B cell (primary cell): ENCODE results near the gene ARHGAP15. TPM values are rescaled to one million over a fixed set of nuclear protein-coding genes. Genes with fewer than 3 reads are reported as not detected.

Source experiments
- ATAC-seq: fragments of 200-7000 bp; cut with Tn5 transposase; one replicate; pipeline ENCODE4 v1.10.0; 2021; ENCODE audit warnings: low read depth, mild to moderate bottlenecking, moderate number of reproducible peaks, moderate library complexity
- CTCF ChIA-PET: fragments of 350-600 bp; sonication (Branson Sonifier 250); formaldehyde crosslinking; loops from one replicate; lab custom pipeline; 2021; ENCODE audit warnings: antibody characterized with exemption, inconsistent platforms; lab: Charles Lee
- POLR2A ChIA-PET: fragments of 350-600 bp; sonication (Branson Sonifier 250); formaldehyde crosslinking; loops from one replicate; lab custom pipeline; 2021; ENCODE audit warnings: antibody characterized with exemption; lab: Charles Lee
- DNase-seq: peaks from one replicate; pipeline ENCODE4 v3.0.0; 2013
- H2AFZ ChIP-seq: 2 replicates; pipeline ENCODE4 v1.6.1; 2012; ENCODE audit warnings: mild to moderate bottlenecking, low read depth, low read length; ENCODE audit not compliant: insufficient read depth, poor library complexity, severe bottlenecking
- H3K27ac ChIP-seq, 2 donors: 1 replicate in 1 of 2; 2 replicates in 1 of 2; pipeline ENCODE4 v1.5.1; 2012 to 2013; ENCODE audit warnings: low read length in 2 of 2, mild to moderate bottlenecking in 2 of 2, moderate library complexity in 1 of 2
- H3K27me3 ChIP-seq, 4 experiments: fragments of 200-600 bp in 1 of 4; sonication (generic) in 1 of 4; replicated peaks in 1 of 4; 1 replicate in 2 of 4; 2 replicates in 2 of 4; pipeline versions ENCODE4 v1.6.1 to v1.7.0; 2013 to 2016; ENCODE audit warnings: low read length in 3 of 4, mild to moderate bottlenecking in 2 of 4, mixed read lengths in 1 of 4, moderate library complexity in 1 of 4; ENCODE audit not compliant: insufficient read depth in 4 of 4, control insufficient read depth in 3 of 4; ENCODE audit errors: control extremely low read depth in 1 of 4
- H3K36me3 ChIP-seq, 2 experiments: replicated peaks in 1 of 2; 1 replicate in 1 of 2; 2 replicates in 1 of 2; pipeline versions ENCODE4 v1.6.1 to v1.7.1; 2013; ENCODE audit warnings: low read length in 1 of 2; ENCODE audit not compliant: insufficient read depth in 2 of 2, control insufficient read depth in 1 of 2; ENCODE audit errors: control extremely low read depth in 1 of 2, extremely low read depth in 1 of 2
- H3K4me1 ChIP-seq, 2 donors: fragments of 200-600 bp in 1 of 2; sonication (generic) in 1 of 2; 1 replicate in 1 of 2; 2 replicates in 1 of 2; pipeline versions ENCODE4 v1.5.1 to v1.6.1; 2013 to 2017; ENCODE audit warnings: low read length in 2 of 2; ENCODE audit not compliant: control insufficient read depth in 2 of 2, insufficient read depth in 2 of 2
- H3K4me2 ChIP-seq: replicated peaks from 2 replicates; pipeline ENCODE3; 2012; ENCODE audit warnings: mild to moderate bottlenecking, low read depth, low read length; ENCODE audit not compliant: poor library complexity, severe bottlenecking
- H3K4me3 ChIP-seq, 5 experiments: fragments of 200-600 bp in 1 of 5; sonication (generic) in 1 of 5; 1 replicate in 3 of 5; 2 replicates in 2 of 5; pipeline versions ENCODE4 v1.5.1 to v1.7.0; 2011 to 2016; ENCODE audit warnings: low read length in 4 of 5, mild to moderate bottlenecking in 4 of 5, low read depth in 2 of 5, control low read depth in 1 of 5, moderate library complexity in 1 of 5; ENCODE audit not compliant: insufficient read depth in 1 of 5; ENCODE audit errors: control extremely low read depth in 1 of 5, extremely low read depth in 1 of 5
- H3K79me2 ChIP-seq: fragments of 200-600 bp; sonication (generic); one replicate; pipeline ENCODE4 v1.6.0; 2016; ENCODE audit warnings: low read length; ENCODE audit not compliant: control insufficient read depth, insufficient read depth
- H3K9ac ChIP-seq: fragments of 200-600 bp; sonication (generic); 2 replicates; pipeline ENCODE4 v1.6.1; 2017; ENCODE audit warnings: mild to moderate bottlenecking, low read length, moderate library complexity
- H3K9me3 ChIP-seq, 3 donors: one replicate each; pipeline versions ENCODE4 v1.6.1 to v1.7.1; 2013; ENCODE audit warnings: low read length in 2 of 3; ENCODE audit not compliant: control insufficient read depth in 2 of 3, insufficient read depth in 1 of 3; ENCODE audit errors: control extremely low read depth in 1 of 3
- H4K20me1 ChIP-seq: 2 replicates; pipeline ENCODE4 v1.6.0; 2012; ENCODE audit warnings: mild to moderate bottlenecking, low read length; ENCODE audit not compliant: insufficient read depth, control insufficient read depth, poor library complexity, severe bottlenecking
- H3K27ac Mint-ChIP-seq: one replicate; pipeline ENCODE4 v1.8.0; 2021; ENCODE audit warnings: mixed read lengths
- H3K27me3 Mint-ChIP-seq: one replicate; pipeline ENCODE4 v1.8.0; 2021; ENCODE audit warnings: mixed read lengths
- H3K4me1 Mint-ChIP-seq: one replicate; pipeline ENCODE4 v1.8.0; 2021; ENCODE audit warnings: mixed read lengths
- H3K4me3 Mint-ChIP-seq: one replicate; pipeline ENCODE4 v1.8.0; 2021; ENCODE audit warnings: mixed read lengths
- H3K9me3 Mint-ChIP-seq: one replicate; pipeline ENCODE4 v1.8.0; 2022; ENCODE audit warnings: mixed read lengths; ENCODE audit not compliant: insufficient read depth
- EZH2 ChIP-seq: IDR thresholded peaks from 2 replicates; pipeline ENCODE4 v1.6.1; 2012; ENCODE audit warnings: borderline replicate concordance, low read depth, mild to moderate bottlenecking, moderate library complexity, low read length; ENCODE audit not compliant: insufficient read depth, poor library complexity, severe bottlenecking
- WGBS: methylation state at CpG from one replicate; pipeline ENCODE4 v1.1.5; 2013; ENCODE audit warnings: missing lambda C conversion rate; ENCODE audit not compliant: insufficient coverage; 5-methylcytosine and 5-hydroxymethylcytosine counted together
- intact Hi-C: fragments of 100-400 bp; cut with micrococcal nuclease; formaldehyde crosslinking; loops from one replicate; pipeline ENCODE4 v1.10.0; 2022
- polyA plus RNA-seq: library from polyadenylated mRNA; depleted of rRNA; stranded (reverse); fragments of >200 nt; gene quantifications from 2 replicates; pipeline ENCODE4 v1.2.3, GENCODE V29; 2012
- total RNA-seq, 2 donors: library from RNA; stranded (reverse); fragments of 120-200 nt in 1 of 2; gene quantifications; 1 replicate in 1 of 2; 2 replicates in 1 of 2; pipeline versions ENCODE4 v1.2.3 to v1.2.4, GENCODE V29; 2013 to 2022
- TF ChIP-seq, protein P1 (sequence below): fragments of 200-600 bp; IDR thresholded peaks from one replicate; pipeline ENCODE4 v1.8.0; 2022; ENCODE audit warnings: antibody characterized with exemption, mild to moderate bottlenecking

The ARHGAP15 gene
- total and polyA plus RNA-seq, 2 donors (not counting 1 experiment from before 2014, with no cell fraction given): 58.6 to 187 TPM

DNA sequence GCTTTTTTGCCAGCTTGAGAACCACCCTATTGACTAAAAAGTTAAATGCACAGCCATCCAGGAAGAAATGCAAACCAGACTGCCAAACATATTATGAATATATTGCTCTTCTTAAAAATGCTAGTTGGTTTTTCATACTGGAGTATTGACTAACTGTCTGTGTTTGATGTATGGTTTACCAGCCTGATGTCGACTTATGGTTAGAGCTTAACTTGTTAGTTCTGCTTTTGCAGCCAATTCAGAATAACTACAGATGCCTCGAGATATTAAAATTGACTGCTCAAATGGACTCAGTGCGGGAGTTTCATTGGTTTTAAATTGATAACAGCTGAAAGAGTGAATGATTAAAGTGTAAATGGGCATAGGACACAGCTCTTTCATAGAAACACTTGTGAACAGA, 369.8 kb downstream of the ARHGAP15 start:
- ATAC-seq (no peak), DNase-seq (no peak)
- Histone ChIP-seq H3K27me3 (no peaks in the 10 kb centered on the region), H3K79me2 (no peaks in the 10 kb centered on the region), H3K4me2 (no peak overlapping the region), H3K4me1 (no peaks in the 10 kb centered on the region), H3K36me3 (peaks cover 13 to 21% of the 10 kb centered on the region in 2 experiments), H3K9ac (no peak overlapping the region), H3K9me3 (no peaks in the 10 kb centered on the region), H3K4me3 (no peak overlapping the region), H4K20me1 (peaks cover 27% of the 10 kb centered on the region), H3K27ac (peak overlapping the region in 1 of 2 donors; percentile 7), H2AFZ (no peak overlapping the region)
- POLR2A ChIA-PET: no interaction called here
- intact Hi-C loops: no loop called here
- TF ChIP-seq EZH2: no peak
- TF ChIP-seq, protein P1, sequence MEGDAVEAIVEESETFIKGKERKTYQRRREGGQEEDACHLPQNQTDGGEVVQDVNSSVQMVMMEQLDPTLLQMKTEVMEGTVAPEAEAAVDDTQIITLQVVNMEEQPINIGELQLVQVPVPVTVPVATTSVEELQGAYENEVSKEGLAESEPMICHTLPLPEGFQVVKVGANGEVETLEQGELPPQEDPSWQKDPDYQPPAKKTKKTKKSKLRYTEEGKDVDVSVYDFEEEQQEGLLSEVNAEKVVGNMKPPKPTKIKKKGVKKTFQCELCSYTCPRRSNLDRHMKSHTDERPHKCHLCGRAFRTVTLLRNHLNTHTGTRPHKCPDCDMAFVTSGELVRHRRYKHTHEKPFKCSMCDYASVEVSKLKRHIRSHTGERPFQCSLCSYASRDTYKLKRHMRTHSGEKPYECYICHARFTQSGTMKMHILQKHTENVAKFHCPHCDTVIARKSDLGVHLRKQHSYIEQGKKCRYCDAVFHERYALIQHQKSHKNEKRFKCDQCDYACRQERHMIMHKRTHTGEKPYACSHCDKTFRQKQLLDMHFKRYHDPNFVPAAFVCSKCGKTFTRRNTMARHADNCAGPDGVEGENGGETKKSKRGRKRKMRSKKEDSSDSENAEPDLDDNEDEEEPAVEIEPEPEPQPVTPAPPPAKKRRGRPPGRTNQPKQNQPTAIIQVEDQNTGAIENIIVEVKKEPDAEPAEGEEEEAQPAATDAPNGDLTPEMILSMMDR: no peak
- Mint-ChIP-seq H3K4me3 (no peak overlapping the region), H3K4me1 (peaks cover 35% of the 10 kb centered on the region), H3K27me3 (no peaks in the 10 kb centered on the region), H3K27ac (peak overlapping the region; percentile 42), H3K9me3 (no peaks in the 10 kb centered on the region)
- WGBS: 67% methylated on average over 1 of the region's 3 CpGs
- CTCF ChIA-PET: no interaction called here

DNA sequence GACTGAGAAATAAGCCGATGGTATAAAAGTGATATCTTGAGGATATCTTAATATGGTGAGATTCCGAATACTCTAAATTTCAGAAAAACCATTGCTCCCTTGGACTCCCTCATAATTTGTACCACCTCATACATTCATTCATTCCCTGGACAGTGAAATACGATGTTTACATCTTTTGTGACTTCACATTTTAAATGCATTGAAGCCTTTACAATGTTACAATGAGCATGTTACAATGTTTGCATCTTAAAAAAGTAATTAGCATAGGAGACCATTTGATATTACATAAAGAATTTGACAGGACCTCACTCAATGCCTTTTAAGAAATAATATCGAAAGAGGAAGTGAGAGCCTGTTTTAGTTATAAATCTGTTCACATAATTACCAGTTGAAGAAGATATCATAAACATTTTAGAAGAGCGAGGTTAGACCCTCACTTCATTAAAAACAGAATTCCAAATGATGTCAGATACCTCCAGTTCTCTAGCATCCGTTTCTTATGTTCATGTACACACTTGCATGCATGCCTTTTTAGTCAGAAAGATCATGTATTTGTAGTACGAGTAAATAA, 372.0 kb downstream of the ARHGAP15 start:
- ATAC-seq: no peak
- DNase-seq: no peak
- Histone ChIP-seq H3K79me2 (no peaks in the 10 kb centered on the region), H3K36me3 (peaks cover 25 to 33% of the 10 kb centered on the region in 2 experiments), H3K4me2 (no peak overlapping the region), H3K4me1 (no peaks in the 10 kb centered on the region), H3K27ac (no peak overlapping the region), H3K9me3 (no peaks in the 10 kb centered on the region), H3K4me3 (no peak overlapping the region), H4K20me1 (peaks cover 39% of the 10 kb centered on the region), H3K9ac (no peak overlapping the region), H3K27me3 (no peaks in the 10 kb centered on the region), H2AFZ (no peak overlapping the region)
- Mint-ChIP-seq H3K4me1 (peaks cover 30% of the 10 kb centered on the region), H3K9me3 (no peaks in the 10 kb centered on the region), H3K4me3 (no peak overlapping the region), H3K27ac (peak overlapping the region; percentile 1), H3K27me3 (no peaks in the 10 kb centered on the region)
- no CpG with 5 or more reads among the region's 7 CpGs for WGBS
- CTCF ChIA-PET: no interaction called here
- no peak for TF ChIP-seq EZH2
- TF ChIP-seq, protein P1: no peak
- POLR2A ChIA-PET: no interaction called here
- intact Hi-C loops: no loop called here
